T-helper 2 cell treated with Interferon-gamma antibody and Interleukin-4, amounts not matched to agents 100 ng/mL and 5 ng/mL, for 36 hours (primary cell): ENCODE results near the gene UBA52. TPM values are rescaled to one million over a fixed set of nuclear protein-coding genes. Genes with fewer than 3 reads are reported as not detected.
"Not testable (repeated sequence)": the region's sequence is repeated elsewhere in the genome, so short reads cannot be mapped to it uniquely, and the experiment has no call there.

Source experiments
- intact Hi-C: fragments of 100-400 bp; cut with micrococcal nuclease; formaldehyde crosslinking; loops from one replicate; pipeline ENCODE4 v1.15.1; 2023
- total RNA-seq: library from RNA; stranded (reverse); gene quantifications from 2 replicates; pipeline ENCODE4 v1.2.3, GENCODE V29; 2022

The UBA52 gene
- 1,575 and 1,597 TPM in 2 replicates for total RNA-seq

GRCh38 chr19:18571564-18572344 is at the start of gene UBA52:
TSS of gene UBA52 (plus strand) at chr19:18571857. CDS start at chr19:18573301, 1,444 bp downstream.
- intact Hi-C loops, result loop anchor here (1.0 kb wide), 6 partner anchors 14 to 348 kb away; partner anchors contain the start of genes COPE, DDX49, ELL and KXD1

GRCh38 chr19:18522124-18522861 is 49.4 kb upstream of the UBA52 start:
- intact Hi-C loops, result loop anchor here (1.0 to 5.0 kb wide), 10 partner anchors 21 to 510 kb away; partner anchors contain the start of genes ARMC6, COPE, CRTC1 and DDX49

GRCh38 chr19:18522862-18523440 is 48.7 kb upstream of the UBA52 start:
- intact Hi-C loops, result loop anchor here (1.0 to 5.0 kb wide), 10 partner anchors 20 to 509 kb away; partner anchors contain the start of genes ARMC6, COPE, CRTC1 and DDX49

- intact Hi-C loops, result loop anchor here (5.0 kb wide), 2 partner anchors 57 to 508 kb away; partner anchors contain the start of genes ARMC6 and SUGP2
Observed at GRCh38 chr19:18523841-18524240, 47.8 kb upstream of the UBA52 start.

- intact Hi-C loops, result no loop called here
Observed at GRCh38 chr19:18526316-18526715, 45.3 kb upstream of the UBA52 start.

GRCh38 chr19:18529782-18530181 is 41.9 kb upstream of the UBA52 start:
- intact Hi-C loops, result no loop called here

- intact Hi-C loops, result no loop called here
Observed at GRCh38 chr19:18531485-18531884, 40.2 kb upstream of the UBA52 start.

GRCh38 chr19:18532168-18532890 is 39.3 kb upstream of the UBA52 start:
- intact Hi-C loops, result no loop called here

- intact Hi-C loops, result no loop called here
Observed at GRCh38 chr19:18533058-18533457, 38.6 kb upstream of the UBA52 start.

- intact Hi-C loops, result no loop called here
Observed at GRCh38 chr19:18536475-18536874, 35.2 kb upstream of the UBA52 start.

GRCh38 chr19:18537431-18537830 is 34.2 kb upstream of the UBA52 start:
- intact Hi-C loops, result no loop called here

GRCh38 chr19:18538115-18538514 is 33.5 kb upstream of the UBA52 start:
- intact Hi-C loops, result no loop called here

GRCh38 chr19:18539372-18539771 is 32.3 kb upstream of the UBA52 start:
- intact Hi-C loops, result no loop called here

GRCh38 chr19:18540200-18540599 is 31.5 kb upstream of the UBA52 start:
- intact Hi-C loops, result not testable (repeated sequence)

GRCh38 chr19:18541258-18541991 is 30.2 kb upstream of the UBA52 start:
- intact Hi-C loops, result no loop called here

- intact Hi-C loops, result no loop called here
Observed at GRCh38 chr19:18541992-18542940, 29.4 kb upstream of the UBA52 start.

- intact Hi-C loops, result loop anchor here (1.0 kb wide), 2 partner anchors 21 to 46 kb away; partner anchors contain the start of gene ELL
Observed at GRCh38 chr19:18542941-18543813, 28.5 kb upstream of the UBA52 start, which contains the start of gene FKBP8. TSS of gene FKBP8 (minus strand) at chr19:18543573. CDS start at chr19:18541970, 1,603 bp downstream.
